ENCODE data around the gene VWC2L. TPM values are rescaled to one million over a fixed set of nuclear protein-coding genes. Genes with fewer than 3 reads are reported as not detected.

Gene VWC2L
- total RNA-seq, 1 donor from 2014 or later = not detected

DNA sequence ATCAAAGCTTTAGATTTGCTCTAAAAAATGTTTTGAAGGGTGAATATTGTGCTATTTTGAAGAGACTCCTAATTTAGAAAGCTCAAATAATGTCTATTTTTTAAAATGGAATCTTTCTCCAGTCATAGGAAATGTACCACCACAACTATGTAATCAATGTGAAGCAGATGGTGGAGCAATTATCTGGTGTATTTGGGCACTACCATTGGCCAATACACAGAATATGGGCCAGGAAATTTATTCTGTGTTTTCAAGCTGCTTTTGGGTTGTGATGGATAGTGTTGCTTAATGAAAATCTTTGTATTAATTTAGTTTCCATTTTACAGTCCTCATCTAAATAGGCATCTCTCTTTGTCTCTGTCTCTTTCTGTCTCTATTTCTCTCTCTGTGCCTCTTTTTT lies 17.1 kb upstream of the VWC2L start:
- H3K36me3 ChIP-seq (ENCODE audit: control insufficient read depth, insufficient read depth, low read length) = no peaks in the 10 kb centered on the region
- TF ChIP-seq, protein P1, sequence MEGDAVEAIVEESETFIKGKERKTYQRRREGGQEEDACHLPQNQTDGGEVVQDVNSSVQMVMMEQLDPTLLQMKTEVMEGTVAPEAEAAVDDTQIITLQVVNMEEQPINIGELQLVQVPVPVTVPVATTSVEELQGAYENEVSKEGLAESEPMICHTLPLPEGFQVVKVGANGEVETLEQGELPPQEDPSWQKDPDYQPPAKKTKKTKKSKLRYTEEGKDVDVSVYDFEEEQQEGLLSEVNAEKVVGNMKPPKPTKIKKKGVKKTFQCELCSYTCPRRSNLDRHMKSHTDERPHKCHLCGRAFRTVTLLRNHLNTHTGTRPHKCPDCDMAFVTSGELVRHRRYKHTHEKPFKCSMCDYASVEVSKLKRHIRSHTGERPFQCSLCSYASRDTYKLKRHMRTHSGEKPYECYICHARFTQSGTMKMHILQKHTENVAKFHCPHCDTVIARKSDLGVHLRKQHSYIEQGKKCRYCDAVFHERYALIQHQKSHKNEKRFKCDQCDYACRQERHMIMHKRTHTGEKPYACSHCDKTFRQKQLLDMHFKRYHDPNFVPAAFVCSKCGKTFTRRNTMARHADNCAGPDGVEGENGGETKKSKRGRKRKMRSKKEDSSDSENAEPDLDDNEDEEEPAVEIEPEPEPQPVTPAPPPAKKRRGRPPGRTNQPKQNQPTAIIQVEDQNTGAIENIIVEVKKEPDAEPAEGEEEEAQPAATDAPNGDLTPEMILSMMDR (IDR thresholded peaks at IDR 0.05; ENCODE audit: insufficient read depth, low read length, poor library complexity, severe bottlenecking) = no peak
- H3K4me3 ChIP-seq (ENCODE audit: low read depth, low read length) = no peak overlapping the region
- DNase-seq (ENCODE audit: low read depth) = no peak
- no peaks in the 10 kb centered on the region for H3K27me3 ChIP-seq (ENCODE audit: control insufficient read depth, insufficient read depth, low read length)

DNA sequence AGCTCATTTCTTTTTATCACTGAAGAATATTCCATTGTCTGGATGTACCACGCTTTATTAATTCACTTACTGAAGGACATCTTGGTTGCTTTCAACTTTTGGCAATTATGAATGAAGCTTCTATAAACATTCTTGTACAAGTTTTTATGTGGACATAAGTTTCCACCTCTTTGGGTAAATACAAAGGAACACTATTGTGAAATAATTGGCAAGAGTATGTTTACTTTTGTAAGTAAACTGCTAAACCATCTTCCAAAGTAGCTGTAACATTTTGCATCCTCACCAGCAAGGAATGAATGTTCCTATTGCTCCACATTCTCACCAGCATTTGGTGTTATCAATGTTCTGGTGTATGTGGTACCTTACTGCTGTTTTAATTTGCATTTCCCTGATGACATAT lies 15.8 kb upstream of the VWC2L start:
- H3K27me3 ChIP-seq (ENCODE audit: control insufficient read depth, insufficient read depth, low read length) = no peaks in the 10 kb centered on the region
- H3K4me3 ChIP-seq (ENCODE audit: low read depth, low read length) = no peak overlapping the region
- H3K36me3 ChIP-seq (ENCODE audit: control insufficient read depth, insufficient read depth, low read length) = no peaks in the 10 kb centered on the region
- TF ChIP-seq, protein P1 (IDR thresholded peaks at IDR 0.05; ENCODE audit: insufficient read depth, low read length, poor library complexity, severe bottlenecking) = no peak
- DNase-seq (ENCODE audit: low read depth) = no peak

DNA sequence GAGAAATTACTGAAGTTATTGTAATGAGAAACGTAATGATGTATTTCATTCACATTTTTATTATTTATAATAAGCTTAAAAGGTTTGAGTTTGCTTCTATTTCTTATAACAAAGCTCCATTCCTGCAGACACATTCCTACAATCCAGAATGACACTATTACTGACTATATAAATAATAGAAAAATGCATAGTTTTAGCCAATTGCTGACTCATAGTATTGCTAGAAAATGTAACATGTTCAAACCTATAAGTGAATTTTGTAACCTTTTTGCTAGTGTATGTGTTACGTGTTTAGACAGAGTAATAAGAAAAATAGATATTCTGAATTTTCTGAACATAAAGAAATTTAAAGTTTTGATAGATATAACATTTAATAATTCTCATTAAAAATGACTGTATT lies 9.3 kb upstream of the VWC2L start:
- H3K4me3 ChIP-seq (ENCODE audit: low read depth, low read length) = no peak overlapping the region
- H3K27me3 ChIP-seq (ENCODE audit: control insufficient read depth, insufficient read depth, low read length) = no peaks in the 10 kb centered on the region
- TF ChIP-seq, protein P1 (IDR thresholded peaks at IDR 0.05; ENCODE audit: insufficient read depth, low read length, poor library complexity, severe bottlenecking) = no peak
- H3K36me3 ChIP-seq (ENCODE audit: control insufficient read depth, insufficient read depth, low read length) = no peaks in the 10 kb centered on the region
- DNase-seq (ENCODE audit: low read depth) = no peak

DNA sequence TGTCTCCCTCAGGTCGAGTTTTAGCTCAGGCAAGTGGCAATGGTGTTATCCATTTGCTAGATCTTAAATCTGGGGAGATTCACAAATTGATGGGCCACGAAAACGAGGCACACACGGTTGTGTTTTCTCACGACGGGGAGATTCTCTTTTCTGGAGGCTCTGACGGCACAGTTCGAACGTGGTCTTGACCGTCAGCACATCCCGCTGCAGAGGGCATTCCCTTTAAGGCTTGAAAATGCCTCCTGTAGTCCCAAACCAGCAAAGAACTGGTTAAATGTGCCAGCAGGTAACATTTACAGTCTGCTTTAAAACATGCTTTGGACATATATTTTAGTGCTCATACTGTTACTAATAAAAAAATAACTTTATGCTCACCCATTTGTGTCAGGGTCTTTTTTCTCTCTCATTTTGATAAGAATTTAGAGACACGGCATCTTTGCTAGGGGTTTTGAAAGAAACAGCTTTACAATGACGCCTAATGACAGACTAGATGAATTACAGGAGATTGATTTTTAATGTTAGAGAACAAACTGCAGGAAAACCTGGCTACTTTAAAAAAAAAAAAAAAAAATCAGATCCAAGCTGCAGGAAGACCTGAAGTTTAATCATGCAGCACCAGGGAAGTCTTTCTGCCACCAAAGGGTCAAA lies 602 bp upstream of the VWC2L start:
- Histone ChIP-seq H3K36me3 (ENCODE audit: control insufficient read depth, insufficient read depth, low read length) (no peaks in the 10 kb centered on the region), H3K27me3 (ENCODE audit: control insufficient read depth, insufficient read depth, low read length) (peaks cover 2% of the 10 kb centered on the region), H3K4me3 (ENCODE audit: low read depth, low read length) (no peak overlapping the region)
- no peak for DNase-seq (ENCODE audit: low read depth)
- TF ChIP-seq, protein P1 (IDR thresholded peaks at IDR 0.05; ENCODE audit: insufficient read depth, low read length, poor library complexity, severe bottlenecking) = no peak

DNA sequence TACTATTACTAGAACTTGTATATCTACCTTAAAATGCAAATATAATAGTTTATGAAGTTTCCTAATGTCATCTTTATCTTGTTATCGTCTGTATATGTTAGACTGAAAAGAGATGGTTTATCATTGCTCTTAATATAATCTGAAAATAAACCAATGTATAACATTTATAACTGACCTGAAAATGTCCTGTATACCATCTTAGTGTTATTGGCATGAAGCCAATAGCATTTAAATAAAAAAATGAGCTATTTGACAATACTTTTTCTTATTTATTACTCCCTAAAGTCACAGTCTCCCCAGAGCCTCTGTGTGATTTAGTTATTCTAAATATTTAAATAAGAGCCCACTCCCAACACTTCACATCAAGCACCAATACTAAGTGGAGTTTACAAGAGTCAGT lies 1.8 kb downstream of the VWC2L start:
- no peaks in the 10 kb centered on the region for H3K36me3 ChIP-seq (ENCODE audit: control insufficient read depth, insufficient read depth, low read length)
- no peak overlapping the region for H3K4me3 ChIP-seq (ENCODE audit: low read depth, low read length)
- TF ChIP-seq, protein P1 (IDR thresholded peaks at IDR 0.05; ENCODE audit: insufficient read depth, low read length, poor library complexity, severe bottlenecking) = no peak
- peaks cover 2% of the 10 kb centered on the region for H3K27me3 ChIP-seq (ENCODE audit: control insufficient read depth, insufficient read depth, low read length)
- no peak for DNase-seq (ENCODE audit: low read depth)

DNA sequence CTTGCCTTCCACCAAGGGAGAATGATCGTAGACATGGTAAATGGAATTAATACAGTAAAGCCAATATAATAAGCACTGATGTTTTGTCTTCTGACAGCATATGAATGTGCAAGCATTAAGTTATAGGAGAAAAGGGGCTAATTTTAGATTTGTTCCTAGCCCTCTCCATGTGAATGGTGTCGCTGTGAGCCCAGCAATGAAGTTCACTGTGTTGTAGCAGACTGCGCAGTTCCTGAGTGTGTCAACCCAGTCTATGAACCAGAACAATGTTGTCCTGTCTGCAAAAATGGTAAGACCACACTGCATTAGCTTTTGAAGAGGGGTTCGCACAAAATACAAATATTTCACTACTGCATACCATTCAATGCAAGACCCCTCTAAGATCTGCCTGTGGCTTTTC lies 25.6 kb downstream of the VWC2L start:
- TF ChIP-seq, protein P1 (IDR thresholded peaks at IDR 0.05; ENCODE audit: insufficient read depth, low read length, poor library complexity, severe bottlenecking) = no peak
- H3K4me3 ChIP-seq (ENCODE audit: low read depth, low read length) = no peak overlapping the region
- no peaks in the 10 kb centered on the region for H3K27me3 ChIP-seq (ENCODE audit: control insufficient read depth, insufficient read depth, low read length)
- no peak for DNase-seq (ENCODE audit: low read depth)
- no peaks in the 10 kb centered on the region for H3K36me3 ChIP-seq (ENCODE audit: control insufficient read depth, insufficient read depth, low read length)
